Measurements from ENCODE around the gene TBC1D16.

- TF ChIP-seq CBX5 (IDR thresholded peaks at IDR 0.05; ENCODE audit: low read depth) (no peak), POLR2A (IDR thresholded peaks at IDR 0.05; ENCODE audit: low read depth, low read length) (peak; percentile 39; the same call in 1 of the 2 replicates), NRF1 (conservative IDR thresholded peaks at IDR 0.05; ENCODE audit: low read depth, low read length) (no peak), POLR2AphosphoS5 (IDR thresholded peaks at IDR 0.05; ENCODE audit: low read length) (no peak), MAX (IDR thresholded peaks at IDR 0.05; ENCODE audit: low read depth, low read length) (no peak), EZH2 (IDR thresholded peaks at IDR 0.05; ENCODE audit: borderline replicate concordance, control insufficient read depth, low read depth, low read length) (no peak), TARDBP (IDR thresholded peaks at IDR 0.05; ENCODE audit: borderline replicate concordance) (no peak), RCOR1 (conservative IDR thresholded peaks at IDR 0.05; ENCODE audit: low read depth, low read length) (no peak), PML (IDR thresholded peaks at IDR 0.05; ENCODE audit: low read length) (no peak)
- TF ChIP-seq, protein P1, sequence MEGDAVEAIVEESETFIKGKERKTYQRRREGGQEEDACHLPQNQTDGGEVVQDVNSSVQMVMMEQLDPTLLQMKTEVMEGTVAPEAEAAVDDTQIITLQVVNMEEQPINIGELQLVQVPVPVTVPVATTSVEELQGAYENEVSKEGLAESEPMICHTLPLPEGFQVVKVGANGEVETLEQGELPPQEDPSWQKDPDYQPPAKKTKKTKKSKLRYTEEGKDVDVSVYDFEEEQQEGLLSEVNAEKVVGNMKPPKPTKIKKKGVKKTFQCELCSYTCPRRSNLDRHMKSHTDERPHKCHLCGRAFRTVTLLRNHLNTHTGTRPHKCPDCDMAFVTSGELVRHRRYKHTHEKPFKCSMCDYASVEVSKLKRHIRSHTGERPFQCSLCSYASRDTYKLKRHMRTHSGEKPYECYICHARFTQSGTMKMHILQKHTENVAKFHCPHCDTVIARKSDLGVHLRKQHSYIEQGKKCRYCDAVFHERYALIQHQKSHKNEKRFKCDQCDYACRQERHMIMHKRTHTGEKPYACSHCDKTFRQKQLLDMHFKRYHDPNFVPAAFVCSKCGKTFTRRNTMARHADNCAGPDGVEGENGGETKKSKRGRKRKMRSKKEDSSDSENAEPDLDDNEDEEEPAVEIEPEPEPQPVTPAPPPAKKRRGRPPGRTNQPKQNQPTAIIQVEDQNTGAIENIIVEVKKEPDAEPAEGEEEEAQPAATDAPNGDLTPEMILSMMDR (IDR thresholded peaks at IDR 0.05 in 2 of 3, conservative IDR thresholded peaks at IDR 0.05 in 1 of 3; ENCODE audit: control insufficient read depth in 2 of 3, extremely low read depth in 1 of 3, insufficient read depth in 1 of 3, low read depth in 3 of 3, low read length in 3 of 3), result no peak
Observed at GRCh38 chr17:80035937-80036714, 454 bp upstream of the TBC1D16 start, which contains the start of gene CCDC40.

Measured in GM12878 (cell line).